ENCODE measurements around the gene TMEM128.

DNA sequence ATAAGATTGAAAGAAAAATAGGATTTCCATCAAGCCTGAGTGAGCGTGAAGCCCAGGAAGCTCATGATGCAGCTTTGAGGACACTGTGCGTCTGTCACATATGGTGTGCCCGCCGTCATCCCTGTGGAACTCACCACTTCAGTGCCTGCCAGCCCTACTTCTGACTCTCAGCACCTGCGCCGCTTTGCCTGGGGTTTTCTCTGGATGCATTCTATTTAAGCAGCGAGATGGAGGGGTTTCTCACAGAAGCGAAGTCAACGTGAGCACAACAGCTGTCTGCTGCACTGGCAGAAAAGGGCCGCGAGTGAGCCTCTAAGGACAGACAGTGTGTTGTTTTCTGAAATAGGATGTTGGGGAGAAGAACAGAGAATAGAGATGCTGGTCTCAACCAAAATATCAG, 6.2 kb upstream of the TMEM128 start:
- TF ChIP-seq, protein P1, sequence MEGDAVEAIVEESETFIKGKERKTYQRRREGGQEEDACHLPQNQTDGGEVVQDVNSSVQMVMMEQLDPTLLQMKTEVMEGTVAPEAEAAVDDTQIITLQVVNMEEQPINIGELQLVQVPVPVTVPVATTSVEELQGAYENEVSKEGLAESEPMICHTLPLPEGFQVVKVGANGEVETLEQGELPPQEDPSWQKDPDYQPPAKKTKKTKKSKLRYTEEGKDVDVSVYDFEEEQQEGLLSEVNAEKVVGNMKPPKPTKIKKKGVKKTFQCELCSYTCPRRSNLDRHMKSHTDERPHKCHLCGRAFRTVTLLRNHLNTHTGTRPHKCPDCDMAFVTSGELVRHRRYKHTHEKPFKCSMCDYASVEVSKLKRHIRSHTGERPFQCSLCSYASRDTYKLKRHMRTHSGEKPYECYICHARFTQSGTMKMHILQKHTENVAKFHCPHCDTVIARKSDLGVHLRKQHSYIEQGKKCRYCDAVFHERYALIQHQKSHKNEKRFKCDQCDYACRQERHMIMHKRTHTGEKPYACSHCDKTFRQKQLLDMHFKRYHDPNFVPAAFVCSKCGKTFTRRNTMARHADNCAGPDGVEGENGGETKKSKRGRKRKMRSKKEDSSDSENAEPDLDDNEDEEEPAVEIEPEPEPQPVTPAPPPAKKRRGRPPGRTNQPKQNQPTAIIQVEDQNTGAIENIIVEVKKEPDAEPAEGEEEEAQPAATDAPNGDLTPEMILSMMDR (IDR thresholded peaks at IDR 0.05; ENCODE audit: low read length): no peak
- TF ChIP-seq EZH2phosphoT487 (IDR thresholded peaks at IDR 0.05; ENCODE audit: low read length) (no peak), EZH2 (optimal IDR thresholded peaks at IDR 0.05; ENCODE audit: low read depth, low read length) (no peak)
